Sigmoid colon (tissue), 4 donors: Measurements from ENCODE around the gene CCNH.

Experiments
- EP300 ChIP-seq, 4 donors: sonication (generic); formaldehyde crosslinking; IDR thresholded peaks; one replicate each; pipeline ENCODE4 v1.6.1; 2017; ENCODE audit warnings: antibody characterized with exemption in 4 of 4
- POLR2A ChIP-seq, 2 donors: fragments of 450-650 bp; IDR thresholded peaks; one replicate each; pipeline ENCODE4 v1.6.1; 2016; ENCODE audit warnings: antibody characterized with exemption in 2 of 2, mild to moderate bottlenecking in 2 of 2, moderate library complexity in 2 of 2
- POLR2AphosphoS5 ChIP-seq, 4 donors: sonication (generic); formaldehyde crosslinking; IDR thresholded peaks; one replicate each; pipeline ENCODE4 v1.6.1; 2017; ENCODE audit warnings: antibody characterized with exemption in 4 of 4
- TF ChIP-seq, protein P1 (sequence below), 4 experiments: fragments of 450-650 bp in 3 of 4; fragments of 200-600 bp in 1 of 4; IDR thresholded peaks; one replicate each; pipeline ENCODE4 v1.5.1; 2016 to 2019; ENCODE audit warnings: antibody characterized with exemption in 4 of 4, mild to moderate bottlenecking in 3 of 4, moderate library complexity in 2 of 4

DNA sequence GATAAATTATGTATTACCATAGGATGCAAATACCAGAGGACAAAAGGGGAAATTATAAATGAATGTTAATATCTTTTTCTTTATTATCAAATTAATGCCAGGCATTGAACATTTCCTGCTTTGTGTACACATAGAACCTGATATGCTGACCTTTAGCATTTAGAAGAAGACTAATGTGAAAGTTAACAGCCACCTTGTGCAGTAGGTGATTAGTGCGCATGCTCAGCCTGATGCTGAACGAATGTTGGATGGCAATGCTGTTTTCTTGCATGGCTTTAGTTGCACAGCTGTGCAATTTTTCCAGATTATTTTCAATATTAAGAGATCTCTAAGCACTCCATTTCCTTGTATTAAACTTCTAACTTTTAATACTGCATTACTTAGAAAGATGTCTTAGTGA lies 45.5 kb downstream of the CCNH start:
- no peak for TF ChIP-seq POLR2AphosphoS5 (IDR thresholded peaks at IDR 0.05)
- TF ChIP-seq POLR2A (IDR thresholded peaks at IDR 0.05), result no peak
- TF ChIP-seq, protein P1, sequence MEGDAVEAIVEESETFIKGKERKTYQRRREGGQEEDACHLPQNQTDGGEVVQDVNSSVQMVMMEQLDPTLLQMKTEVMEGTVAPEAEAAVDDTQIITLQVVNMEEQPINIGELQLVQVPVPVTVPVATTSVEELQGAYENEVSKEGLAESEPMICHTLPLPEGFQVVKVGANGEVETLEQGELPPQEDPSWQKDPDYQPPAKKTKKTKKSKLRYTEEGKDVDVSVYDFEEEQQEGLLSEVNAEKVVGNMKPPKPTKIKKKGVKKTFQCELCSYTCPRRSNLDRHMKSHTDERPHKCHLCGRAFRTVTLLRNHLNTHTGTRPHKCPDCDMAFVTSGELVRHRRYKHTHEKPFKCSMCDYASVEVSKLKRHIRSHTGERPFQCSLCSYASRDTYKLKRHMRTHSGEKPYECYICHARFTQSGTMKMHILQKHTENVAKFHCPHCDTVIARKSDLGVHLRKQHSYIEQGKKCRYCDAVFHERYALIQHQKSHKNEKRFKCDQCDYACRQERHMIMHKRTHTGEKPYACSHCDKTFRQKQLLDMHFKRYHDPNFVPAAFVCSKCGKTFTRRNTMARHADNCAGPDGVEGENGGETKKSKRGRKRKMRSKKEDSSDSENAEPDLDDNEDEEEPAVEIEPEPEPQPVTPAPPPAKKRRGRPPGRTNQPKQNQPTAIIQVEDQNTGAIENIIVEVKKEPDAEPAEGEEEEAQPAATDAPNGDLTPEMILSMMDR (IDR thresholded peaks at IDR 0.05), result no peak
- TF ChIP-seq EP300 (IDR thresholded peaks at IDR 0.05), result no peak
